Right lobe of liver (tissue), 6 donors: ENCODE results near the gene SYTL3. TPM values are rescaled to one million over a fixed set of nuclear protein-coding genes. Genes with fewer than 3 reads are reported as not detected.

Source experiments
- ATAC-seq, 4 donors: fragments of 200-7000 bp; cut with Tn5 transposase; one replicate each; pipeline ENCODE4 v1.9.1; 2020; ENCODE audit warnings: mild to moderate bottlenecking in 4 of 4, moderate library complexity in 4 of 4
- DNase-seq, 3 donors: peaks; one replicate each; pipeline ENCODE4 v3.0.0-alpha.2; 2020
- H3K27ac ChIP-seq, 3 donors: fragments of 200-600 bp; one replicate each; pipeline ENCODE4 v1.8.0; 2022
- H3K27me3 ChIP-seq, 2 donors: fragments of 200-600 bp; one replicate each; pipeline ENCODE4 v1.8.0; 2022
- H3K36me3 ChIP-seq, 4 donors: fragments of 200-600 bp; sonication (generic) in 1 of 4; one replicate each; pipeline versions ENCODE4 v1.5.1 to v1.8.0; 2017 to 2022; ENCODE audit warnings: control low read depth in 1 of 4
- H3K4me1 ChIP-seq, 4 donors: fragments of 200-600 bp; sonication (generic) in 1 of 4; one replicate each; pipeline versions ENCODE4 v1.5.1 to v1.8.0; 2017 to 2022; ENCODE audit warnings: control low read depth in 1 of 4
- H3K4me3 ChIP-seq, 3 donors: fragments of 200-600 bp; one replicate each; pipeline ENCODE4 v1.8.0; 2022
- H3K9me3 ChIP-seq, 4 donors: fragments of 200-600 bp; sonication (generic) in 1 of 4; one replicate each; pipeline versions ENCODE4 v1.5.1 to v1.8.0; 2017 to 2022; ENCODE audit warnings: control low read depth in 1 of 4
- POLR2A ChIP-seq: fragments of 450-650 bp; IDR thresholded peaks from one replicate; pipeline ENCODE4 v1.6.1; 2017; ENCODE audit warnings: antibody characterized with exemption, mild to moderate bottlenecking
- WGBS: methylation state at CpG from one replicate; pipeline ENCODE4 v1.1.6; 2018; ENCODE audit warnings: low coverage, low lambda C conversion rate; ENCODE audit not compliant: insufficient coverage; ENCODE audit errors: missing lambda C conversion rate; 5-methylcytosine and 5-hydroxymethylcytosine counted together
- intact Hi-C, 2 donors: fragments of 100-400 bp; cut with DNase I; formaldehyde crosslinking; loops; one replicate each; pipeline versions ENCODE4 v1.11.2 to v1.14.1; 2022
- total RNA-seq, 6 experiments: library from RNA; depleted of rRNA in 2 of 6; stranded (reverse); fragments of >200 nt in 2 of 6; fragmentation: NEBNext Ultra II Directional in 3 of 6; extraction: Animal tissue kit (Norgen Biotek cat#: 25700) in 3 of 6; gene quantifications; one replicate each; pipeline versions ENCODE4 v1.1.0 to v1.2.4, GENCODE V29; 2016 to 2023
- TF ChIP-seq, protein P1 (sequence below), 4 donors: fragments of 200-600 bp in 3 of 4; fragments of 450-650 bp in 1 of 4; IDR thresholded peaks; one replicate each; pipeline versions ENCODE4 v1.5.1 to v1.8.0; 2016 to 2022; ENCODE audit warnings: antibody characterized with exemption in 4 of 4, mild to moderate bottlenecking in 2 of 4
- donor health status: DM: no; HTN: yes; CAD: no.
- donor health status: DM: no; HTN: no; CAD: no.
- donor health status: DM: no; HTN: no; CAD: no.
- donor health status: DM: no; HTN: yes; CAD: no.
- donor health status: DM: no; HTN: yes; CAD: no.

Gene SYTL3
- total RNA-seq, 6 experiments from 2014 or later = 0.66 to 1.7 (median 1.0) TPM

DNA sequence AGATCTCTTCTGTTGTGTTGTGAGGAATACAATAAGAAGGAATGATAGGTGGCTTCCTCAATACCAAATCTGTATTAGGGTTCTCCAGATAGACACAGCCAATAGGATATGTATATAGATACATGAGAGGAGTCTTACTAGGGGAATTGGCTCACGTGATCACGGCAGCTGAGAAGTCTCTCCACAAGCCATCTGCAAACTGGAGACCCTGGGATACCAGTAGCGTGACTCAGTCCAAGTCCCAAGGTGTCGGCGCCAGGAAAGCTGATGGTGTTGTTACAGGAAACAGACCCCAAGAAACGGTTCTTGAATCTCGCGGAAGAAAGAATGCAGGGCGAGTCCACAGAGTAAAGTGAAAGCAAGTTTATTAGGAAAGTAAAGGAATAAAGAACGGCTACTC is 61.4 kb downstream of the SYTL3 start:
- Histone ChIP-seq H3K4me3 (no peak overlapping the region), H3K4me1 (no peaks in the 10 kb centered on the region), H3K27ac (no peak overlapping the region), H3K27me3 (no peaks in the 10 kb centered on the region), H3K36me3 (no peaks in the 10 kb centered on the region), H3K9me3 (no peaks in the 10 kb centered on the region)
- ATAC-seq (no peak), DNase-seq (no peak)
- TF ChIP-seq POLR2A = no peak
- TF ChIP-seq, protein P1, sequence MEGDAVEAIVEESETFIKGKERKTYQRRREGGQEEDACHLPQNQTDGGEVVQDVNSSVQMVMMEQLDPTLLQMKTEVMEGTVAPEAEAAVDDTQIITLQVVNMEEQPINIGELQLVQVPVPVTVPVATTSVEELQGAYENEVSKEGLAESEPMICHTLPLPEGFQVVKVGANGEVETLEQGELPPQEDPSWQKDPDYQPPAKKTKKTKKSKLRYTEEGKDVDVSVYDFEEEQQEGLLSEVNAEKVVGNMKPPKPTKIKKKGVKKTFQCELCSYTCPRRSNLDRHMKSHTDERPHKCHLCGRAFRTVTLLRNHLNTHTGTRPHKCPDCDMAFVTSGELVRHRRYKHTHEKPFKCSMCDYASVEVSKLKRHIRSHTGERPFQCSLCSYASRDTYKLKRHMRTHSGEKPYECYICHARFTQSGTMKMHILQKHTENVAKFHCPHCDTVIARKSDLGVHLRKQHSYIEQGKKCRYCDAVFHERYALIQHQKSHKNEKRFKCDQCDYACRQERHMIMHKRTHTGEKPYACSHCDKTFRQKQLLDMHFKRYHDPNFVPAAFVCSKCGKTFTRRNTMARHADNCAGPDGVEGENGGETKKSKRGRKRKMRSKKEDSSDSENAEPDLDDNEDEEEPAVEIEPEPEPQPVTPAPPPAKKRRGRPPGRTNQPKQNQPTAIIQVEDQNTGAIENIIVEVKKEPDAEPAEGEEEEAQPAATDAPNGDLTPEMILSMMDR (IDR thresholded peaks at IDR 0.05) = no peak
- WGBS = 78% methylated on average over 4 of the region's 10 CpGs
- intact Hi-C loops = no loop called here

DNA sequence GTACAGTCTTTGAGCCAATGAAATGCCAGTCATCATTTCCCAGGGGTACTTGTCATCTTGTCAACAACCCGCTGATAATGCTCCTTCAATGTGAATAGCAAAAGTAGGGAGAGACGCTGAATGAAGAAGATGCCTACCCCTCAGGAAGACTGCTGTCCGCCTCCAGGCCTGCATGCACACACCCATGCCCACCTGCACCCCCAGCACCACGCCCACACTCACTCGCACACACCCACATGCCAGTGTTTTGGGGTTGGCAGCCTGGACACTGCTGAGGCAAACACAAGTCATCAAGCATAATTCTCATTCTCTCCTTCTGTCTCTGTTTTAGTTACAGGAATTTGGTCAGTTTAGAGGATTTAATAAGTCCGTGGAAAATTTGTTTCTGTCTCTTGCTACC is 63.6 kb downstream of the SYTL3 start:
- no peaks in the 10 kb centered on the region for H3K27me3 ChIP-seq
- H3K4me3 ChIP-seq = no peak overlapping the region
- H3K9me3 ChIP-seq = no peaks in the 10 kb centered on the region
- no peak for DNase-seq
- H3K4me1 ChIP-seq = no peaks in the 10 kb centered on the region
- H3K36me3 ChIP-seq = no peaks in the 10 kb centered on the region
- no peak overlapping the region for H3K27ac ChIP-seq
- TF ChIP-seq, protein P1 (IDR thresholded peaks at IDR 0.05) = no peak
- TF ChIP-seq POLR2A = no peak
- no peak for ATAC-seq
- intact Hi-C loops = no loop called here
- 95% methylated on average over 5 of the region's 6 CpGs for WGBS

DNA sequence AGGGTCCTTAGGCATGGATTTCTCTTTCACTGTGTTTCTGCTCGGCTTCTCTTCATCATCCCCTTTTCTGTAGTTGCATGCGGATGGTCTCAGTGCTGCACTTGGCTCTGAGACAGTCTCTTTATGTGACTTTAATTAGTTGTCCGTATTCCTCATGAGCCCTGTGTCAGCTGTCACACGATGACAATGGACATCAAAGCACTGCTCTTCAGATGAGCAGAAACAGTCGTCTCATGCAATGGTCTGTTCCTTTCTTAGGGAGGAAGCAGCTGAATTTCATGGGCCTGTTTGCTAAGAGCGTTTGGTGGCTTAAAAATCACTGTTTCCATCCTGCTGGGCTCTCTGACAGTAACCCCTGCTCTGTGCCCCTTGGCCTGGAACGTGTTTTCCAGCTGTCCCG is 64.9 kb downstream of the SYTL3 start:
- DNase-seq (no peak), ATAC-seq (no peak)
- Histone ChIP-seq H3K4me1 (no peaks in the 10 kb centered on the region), H3K27me3 (no peaks in the 10 kb centered on the region), H3K36me3 (no peaks in the 10 kb centered on the region), H3K4me3 (no peak overlapping the region), H3K9me3 (no peaks in the 10 kb centered on the region), H3K27ac (no peak overlapping the region)
- no peak for TF ChIP-seq POLR2A
- 88% methylated on average over 6 of the region's 8 CpGs for WGBS
- intact Hi-C loops = no loop called here

DNA sequence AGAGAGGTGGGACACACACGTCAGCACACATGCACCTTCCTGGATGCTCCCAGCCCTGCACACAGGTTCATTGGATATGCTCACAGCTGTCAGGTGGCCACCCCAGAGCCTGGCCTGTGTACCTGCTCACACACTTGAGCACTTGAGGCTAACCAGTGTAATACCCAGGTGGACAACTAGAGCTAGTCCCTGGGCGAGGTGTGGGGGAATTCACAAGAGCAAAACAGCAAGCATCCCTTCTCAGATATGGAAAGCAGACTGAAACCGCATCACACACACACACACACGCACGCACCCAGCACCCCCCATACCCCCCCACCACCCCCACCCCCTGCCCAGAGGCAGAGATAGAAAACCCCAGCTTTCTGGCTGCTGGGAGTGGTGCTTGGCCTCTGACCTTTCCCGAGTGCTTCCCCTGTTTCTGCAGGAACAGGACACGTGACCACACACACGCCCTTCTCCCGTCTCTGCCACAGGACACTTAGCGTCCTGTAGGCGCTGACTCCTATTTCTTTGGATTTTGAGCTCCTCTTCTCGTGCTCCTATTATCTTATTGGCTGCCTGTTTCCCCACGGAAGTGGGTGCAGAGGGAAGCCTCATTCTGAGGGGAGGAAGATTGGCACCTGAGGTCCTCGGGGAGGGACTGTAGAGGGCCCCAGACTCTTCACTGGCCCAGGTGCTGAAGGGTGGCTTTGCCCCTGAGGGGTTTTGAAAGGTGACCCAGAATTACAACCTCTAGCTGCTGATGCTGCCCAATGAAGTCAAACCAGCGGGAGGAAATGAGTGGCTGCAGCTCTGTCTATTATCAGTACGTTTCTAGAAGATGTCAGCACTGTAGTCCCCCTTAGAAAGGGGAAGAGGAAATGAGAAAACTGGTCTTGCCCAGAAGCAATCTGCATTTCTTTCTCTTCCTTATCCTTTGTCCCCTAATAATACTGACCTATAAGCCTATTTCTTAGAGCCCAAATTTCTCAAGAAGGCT is 65.8 kb downstream of the SYTL3 start:
- no peaks in the 10 kb centered on the region for H3K36me3 ChIP-seq
- no peak overlapping the region for H3K27ac ChIP-seq
- H3K4me3 ChIP-seq = no peak overlapping the region
- no peaks in the 10 kb centered on the region for H3K9me3 ChIP-seq
- TF ChIP-seq POLR2A = no peak
- TF ChIP-seq, protein P1 (IDR thresholded peaks at IDR 0.05) = no peak
- DNase-seq = peak in 1 of 3 donors; percentile 38
- peak; percentile 38 to 66 (median 49) for ATAC-seq
- no peaks in the 10 kb centered on the region for H3K27me3 ChIP-seq
- no peaks in the 10 kb centered on the region for H3K4me1 ChIP-seq
- 54% methylated on average over 7 of the region's 16 CpGs for WGBS
- intact Hi-C loops = no loop called here
